Measurements from ENCODE around the gene CLDN14. TPM values are rescaled to one million over a fixed set of nuclear protein-coding genes. Genes with fewer than 3 reads are reported as not detected.

CLDN14 gene
- total RNA-seq, 1 donor from 2014 or later: not detected

GRCh38 chr21:36482181-36482580 lies 2.3 kb upstream of the CLDN14 start:
- H3K36me3 Mint-ChIP-seq: no peaks in the 10 kb centered on the region
- no peaks in the 10 kb centered on the region for H3K9me3 Mint-ChIP-seq
- H3K4me3 Mint-ChIP-seq: no peak overlapping the region
- no peak for DNase-seq (ENCODE audit: extremely low spot score, unreplicated experiment)
- H3K4me1 Mint-ChIP-seq (ENCODE audit: unreplicated experiment): peaks cover 6% of the 10 kb centered on the region
- no peak overlapping the region for H3K27ac Mint-ChIP-seq
- TF ChIP-seq, protein P1, sequence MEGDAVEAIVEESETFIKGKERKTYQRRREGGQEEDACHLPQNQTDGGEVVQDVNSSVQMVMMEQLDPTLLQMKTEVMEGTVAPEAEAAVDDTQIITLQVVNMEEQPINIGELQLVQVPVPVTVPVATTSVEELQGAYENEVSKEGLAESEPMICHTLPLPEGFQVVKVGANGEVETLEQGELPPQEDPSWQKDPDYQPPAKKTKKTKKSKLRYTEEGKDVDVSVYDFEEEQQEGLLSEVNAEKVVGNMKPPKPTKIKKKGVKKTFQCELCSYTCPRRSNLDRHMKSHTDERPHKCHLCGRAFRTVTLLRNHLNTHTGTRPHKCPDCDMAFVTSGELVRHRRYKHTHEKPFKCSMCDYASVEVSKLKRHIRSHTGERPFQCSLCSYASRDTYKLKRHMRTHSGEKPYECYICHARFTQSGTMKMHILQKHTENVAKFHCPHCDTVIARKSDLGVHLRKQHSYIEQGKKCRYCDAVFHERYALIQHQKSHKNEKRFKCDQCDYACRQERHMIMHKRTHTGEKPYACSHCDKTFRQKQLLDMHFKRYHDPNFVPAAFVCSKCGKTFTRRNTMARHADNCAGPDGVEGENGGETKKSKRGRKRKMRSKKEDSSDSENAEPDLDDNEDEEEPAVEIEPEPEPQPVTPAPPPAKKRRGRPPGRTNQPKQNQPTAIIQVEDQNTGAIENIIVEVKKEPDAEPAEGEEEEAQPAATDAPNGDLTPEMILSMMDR (conservative IDR thresholded peaks at IDR 0.05): no peak
- peaks cover 3% of the 10 kb centered on the region for H3K27me3 Mint-ChIP-seq

GRCh38 chr21:36481639-36482038 lies 1.7 kb upstream of the CLDN14 start:
- Mint-ChIP-seq H3K27ac (no peak overlapping the region), H3K4me3 (no peak overlapping the region)

GRCh38 chr21:36480618-36481017 lies 696 bp upstream of the CLDN14 start:
- H3K27me3 Mint-ChIP-seq: peaks cover 3% of the 10 kb centered on the region
- no peaks in the 10 kb centered on the region for H3K9me3 Mint-ChIP-seq
- H3K36me3 Mint-ChIP-seq: no peaks in the 10 kb centered on the region
- H3K4me1 Mint-ChIP-seq (ENCODE audit: unreplicated experiment): peaks cover 6% of the 10 kb centered on the region
- no peak overlapping the region for H3K4me3 Mint-ChIP-seq
- no peak overlapping the region for H3K27ac Mint-ChIP-seq
- TF ChIP-seq, protein P1 (conservative IDR thresholded peaks at IDR 0.05): no peak
- DNase-seq (ENCODE audit: extremely low spot score, unreplicated experiment): no peak

More at GRCh38 chr21:36481639-36482038, 1.7 kb upstream of the CLDN14 start:
- no peak for DNase-seq (ENCODE audit: extremely low spot score, unreplicated experiment)
- no peaks in the 10 kb centered on the region for H3K9me3 Mint-ChIP-seq
- peaks cover 6% of the 10 kb centered on the region for H3K4me1 Mint-ChIP-seq (ENCODE audit: unreplicated experiment)
- TF ChIP-seq, protein P1 (conservative IDR thresholded peaks at IDR 0.05): no peak
- no peaks in the 10 kb centered on the region for H3K36me3 Mint-ChIP-seq
- peaks cover 3% of the 10 kb centered on the region for H3K27me3 Mint-ChIP-seq

DNA sequence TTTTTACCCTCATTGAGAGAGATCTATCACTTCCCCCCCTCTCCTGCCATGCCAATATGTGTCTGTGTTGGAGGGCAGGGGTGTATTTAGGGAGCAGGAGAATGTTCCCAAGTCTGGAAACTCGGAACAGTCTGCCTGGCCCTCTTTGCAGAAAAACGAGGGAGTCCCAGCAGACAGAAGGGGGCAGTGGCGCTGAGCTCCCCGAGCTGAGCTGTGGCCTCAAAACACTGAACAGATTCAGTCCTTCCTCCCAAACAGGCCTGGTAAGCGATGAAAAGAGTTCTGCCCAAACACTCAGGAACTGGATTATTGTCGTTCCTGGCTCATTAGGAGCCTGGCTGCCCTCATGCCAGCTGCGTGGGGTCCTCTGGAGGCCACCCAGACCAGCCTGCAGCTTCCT lies 981 bp downstream of the CLDN14 start:
- TF ChIP-seq, protein P1 (conservative IDR thresholded peaks at IDR 0.05): peak; percentile 38
- no peak overlapping the region for H3K4me3 Mint-ChIP-seq
- no peak overlapping the region for H3K27ac Mint-ChIP-seq
- H3K27me3 Mint-ChIP-seq: peaks cover 3% of the 10 kb centered on the region
- peaks cover 6% of the 10 kb centered on the region for H3K4me1 Mint-ChIP-seq (ENCODE audit: unreplicated experiment)
- H3K9me3 Mint-ChIP-seq: no peaks in the 10 kb centered on the region
- no peaks in the 10 kb centered on the region for H3K36me3 Mint-ChIP-seq
- no peak for DNase-seq (ENCODE audit: extremely low spot score, unreplicated experiment)

DNA sequence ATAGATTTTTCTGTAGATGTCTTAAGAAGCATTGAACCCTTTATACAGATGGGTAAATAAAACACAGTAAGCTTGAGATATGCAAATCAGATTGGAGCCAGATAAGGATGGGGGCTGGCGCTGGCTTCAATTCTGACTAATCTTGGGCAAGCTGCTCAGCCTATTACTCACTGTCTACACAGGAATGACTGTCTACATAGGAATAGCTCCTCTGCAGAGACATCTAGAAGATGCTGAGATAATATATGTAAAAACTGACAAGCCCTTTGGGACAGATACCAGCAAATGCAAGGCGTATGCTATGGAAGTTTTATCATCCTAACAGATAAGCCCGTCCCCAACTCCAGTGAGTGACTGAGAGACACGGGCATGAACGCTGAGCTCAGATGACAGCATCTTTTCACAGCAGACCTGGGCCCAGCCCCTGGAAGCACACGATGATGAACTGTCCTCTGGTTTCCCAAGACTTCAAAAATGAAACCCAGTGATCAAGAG lies 1.7 kb downstream of the CLDN14 start:
- no peaks in the 10 kb centered on the region for H3K36me3 Mint-ChIP-seq
- H3K4me1 Mint-ChIP-seq (ENCODE audit: unreplicated experiment): peaks cover 6% of the 10 kb centered on the region
- H3K4me3 Mint-ChIP-seq: no peak overlapping the region
- DNase-seq (ENCODE audit: extremely low spot score, unreplicated experiment): no peak
- H3K27ac Mint-ChIP-seq: no peak overlapping the region
- H3K9me3 Mint-ChIP-seq: no peaks in the 10 kb centered on the region
- TF ChIP-seq, protein P1 (conservative IDR thresholded peaks at IDR 0.05): no peak
- H3K27me3 Mint-ChIP-seq: peaks cover 6% of the 10 kb centered on the region

DNA sequence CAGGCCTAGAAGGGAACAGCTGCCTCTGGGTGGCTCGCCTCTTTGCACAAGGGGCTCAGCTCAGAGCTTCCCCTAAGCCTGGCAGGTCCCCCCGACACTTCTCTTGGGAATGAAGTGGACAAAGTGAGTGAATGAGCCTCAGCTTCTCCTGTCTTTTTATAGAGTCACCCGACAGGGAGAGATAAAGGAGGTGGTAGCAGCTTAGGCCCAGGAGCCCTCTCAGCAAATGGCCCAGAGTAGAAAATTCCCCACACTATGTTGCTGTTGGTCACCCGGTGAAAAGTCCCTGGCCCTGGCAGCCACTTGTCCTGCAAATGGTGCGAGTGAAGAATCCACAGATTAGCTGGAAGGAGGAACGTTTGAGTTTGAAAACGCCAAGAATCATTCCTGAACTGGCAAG lies 2.4 kb downstream of the CLDN14 start:
- Mint-ChIP-seq H3K4me1 (ENCODE audit: unreplicated experiment) (peaks cover 6% of the 10 kb centered on the region), H3K4me3 (no peak overlapping the region), H3K27ac (no peak overlapping the region), H3K36me3 (no peaks in the 10 kb centered on the region), H3K27me3 (peaks cover 6% of the 10 kb centered on the region), H3K9me3 (no peaks in the 10 kb centered on the region)
- no peak for DNase-seq (ENCODE audit: extremely low spot score, unreplicated experiment)
- TF ChIP-seq, protein P1 (conservative IDR thresholded peaks at IDR 0.05): no peak
